Measurements from ENCODE around the gene MTERF4. TPM values are rescaled to one million over a fixed set of nuclear protein-coding genes. Genes with fewer than 3 reads are reported as not detected.

MTERF4 gene
- total RNA-seq, 4 donors from 2014 or later: 21.5 to 108 (median 41.3) TPM

- Histone ChIP-seq H3K36me3 (no peaks in the 10 kb centered on the region), H3K4me3 (no peak overlapping the region), H3K27ac (no peak overlapping the region), H3K9me3 (peaks cover 0 to 3% of the 10 kb centered on the region in 2 donors), H3K4me1 (no peaks in the 10 kb centered on the region), H3K27me3 (no peaks in the 10 kb centered on the region)
- DNase-seq: no peak
- no peak for TF ChIP-seq POLR2A (IDR thresholded peaks at IDR 0.05)
- no peak for TF ChIP-seq CTCF (IDR thresholded peaks at IDR 0.05)
- intact Hi-C loops (cut with DNase I; ENCODE audit: low total_unique reads): no loop called here
Measured at GRCh38 chr2:241048149-241048948, 53.7 kb downstream of the MTERF4 start.

GRCh38 chr2:241047253-241048010, 54.7 kb downstream of the MTERF4 start:
- Histone ChIP-seq H3K4me1 (no peaks in the 10 kb centered on the region), H3K4me3 (no peak overlapping the region), H3K36me3 (no peaks in the 10 kb centered on the region), H3K27me3 (no peaks in the 10 kb centered on the region), H3K27ac (no peak overlapping the region), H3K9me3 (peaks cover 0 to 3% of the 10 kb centered on the region in 2 donors)
- DNase-seq: no peak
- intact Hi-C loops (cut with DNase I; ENCODE audit: low total_unique reads): no loop called here
- TF ChIP-seq POLR2A (IDR thresholded peaks at IDR 0.05) (no peak), CTCF (IDR thresholded peaks at IDR 0.05) (no peak)

Small RNA genes lying within 50 kb of the gene (small RNA-seq; reads per million reads assigned to genes)
- gene AC005237.2: not detected

Other genes with a start within 250 kb of the MTERF4 start
- not detected for gene AGXT, start 233.5 kb downstream of the MTERF4 start, total RNA-seq
- gene MAB21L4, start 206.1 kb downstream of the MTERF4 start, total RNA-seq: under 1 TPM in 1 of 4 donors, not detected in 3; 0.97 TPM
- gene CROCC2, start 196.0 kb downstream of the MTERF4 start, total RNA-seq: 1 to 10 TPM in 2 of 4 donors, under 1 TPM in 1, not detected in 1; 0.79 to 2.6 (median 1.8) TPM
- 10 to 100 TPM; 18.5 to 87.1 (median 21.9) TPM for gene SNED1, start 103.7 kb downstream of the MTERF4 start, total RNA-seq
- gene PASK, start 47.2 kb upstream of the MTERF4 start, total RNA-seq: 10 to 100 TPM in 3 of 4 donors, 1 to 10 TPM in 1; 7.4 to 16.0 (median 13.3) TPM
- 10 to 100 TPM in 3 of 4 donors, 1 to 10 TPM in 1; 8.5 to 43.6 (median 30.0) TPM for gene PPP1R7, start 48.2 kb upstream of the MTERF4 start, total RNA-seq
- gene ANO7, start 86.4 kb upstream of the MTERF4 start, total RNA-seq: 1 to 10 TPM in 1 of 4 donors, under 1 TPM in 2, not detected in 1; under 0.01 to 3.8 (median 0.21) TPM
- gene HDLBP, start 213.4 kb upstream of the MTERF4 start, total RNA-seq: 1,000 to 10,000 TPM in 1 of 4 donors, 100 to 1,000 TPM in 3; 226 to 1,465 (median 466) TPM
- gene SEPTIN2, start 213.6 kb upstream of the MTERF4 start, total RNA-seq: 100 to 1,000 TPM; 135 to 631 (median 268) TPM

All from uterus (tissue), 4 donors.